ENCODE measurements around the gene MCF2L. TPM values are rescaled to one million over a fixed set of nuclear protein-coding genes. Genes with fewer than 3 reads are reported as not detected.

Gene MCF2L
- polyA plus RNA-seq, 1 donor from 2014 or later, result 88.0 TPM

DNA sequence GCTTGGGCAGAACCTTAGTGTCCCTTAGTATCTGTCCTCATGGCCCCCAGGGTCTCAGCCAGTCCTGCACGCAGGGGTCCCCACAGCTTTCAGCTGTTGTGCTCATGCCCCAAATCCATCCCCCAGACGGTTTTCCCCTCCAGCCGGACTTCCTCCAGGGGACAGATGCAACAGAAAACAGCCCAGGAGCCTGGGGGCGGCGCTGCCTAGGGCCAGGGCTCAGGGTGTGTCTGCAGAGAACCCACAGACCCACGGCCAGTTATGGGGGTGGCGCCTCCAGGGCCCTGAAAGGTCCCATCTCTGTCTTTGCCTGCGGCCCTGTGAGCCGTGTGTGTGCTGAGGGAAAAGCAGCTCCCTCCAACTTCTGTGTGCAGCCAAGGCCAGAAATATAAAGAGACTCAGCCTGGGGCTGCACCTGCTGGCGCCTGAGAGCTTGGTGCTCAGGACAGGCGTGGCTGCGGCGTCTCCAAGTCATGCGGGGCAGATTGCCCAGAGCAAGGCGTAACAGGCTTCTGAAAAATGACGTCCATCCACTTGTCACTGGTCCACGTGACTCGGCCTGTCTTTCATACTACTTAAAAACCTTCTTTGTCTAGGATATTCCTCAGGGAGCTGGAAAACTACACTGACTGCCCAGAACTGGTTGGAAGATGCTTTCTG lies 114.5 kb downstream of the MCF2L start:
- Histone ChIP-seq H2AFZ (ENCODE audit: low read depth, low read length) (no peak overlapping the region), H3K4me3 (ENCODE audit: low read length) (no peak overlapping the region), H3K9ac (ENCODE audit: low read length) (no peak overlapping the region), H4K20me1 (ENCODE audit: insufficient read depth) (no peaks in the 10 kb centered on the region), H3K9me3 (ENCODE audit: low read length) (no peaks in the 10 kb centered on the region), H3K4me2 (ENCODE audit: low read length) (no peak overlapping the region), H3F3A (ENCODE audit: insufficient read depth, low read length, poor library complexity, severe bottlenecking) (no peaks in the 10 kb centered on the region), H3K9me2 (ENCODE audit: insufficient read depth, low read length) (no peaks in the 10 kb centered on the region), H3K27ac (ENCODE audit: low read length) (no peak overlapping the region), H3K79me2 (replicated peaks; ENCODE audit: insufficient read depth, low read length) (no peaks in the 10 kb centered on the region), H3K27me3 (ENCODE audit: insufficient read depth, low read depth, low read length) (no peaks in the 10 kb centered on the region), H3K36me3 (ENCODE audit: insufficient read depth, low read length) (no peaks in the 10 kb centered on the region)
- TF ChIP-seq EZH2 (IDR thresholded peaks at IDR 0.05; ENCODE audit: borderline replicate concordance, insufficient read depth, low read length, poor library complexity, severe bottlenecking), result no peak
- TF ChIP-seq, protein P1, sequence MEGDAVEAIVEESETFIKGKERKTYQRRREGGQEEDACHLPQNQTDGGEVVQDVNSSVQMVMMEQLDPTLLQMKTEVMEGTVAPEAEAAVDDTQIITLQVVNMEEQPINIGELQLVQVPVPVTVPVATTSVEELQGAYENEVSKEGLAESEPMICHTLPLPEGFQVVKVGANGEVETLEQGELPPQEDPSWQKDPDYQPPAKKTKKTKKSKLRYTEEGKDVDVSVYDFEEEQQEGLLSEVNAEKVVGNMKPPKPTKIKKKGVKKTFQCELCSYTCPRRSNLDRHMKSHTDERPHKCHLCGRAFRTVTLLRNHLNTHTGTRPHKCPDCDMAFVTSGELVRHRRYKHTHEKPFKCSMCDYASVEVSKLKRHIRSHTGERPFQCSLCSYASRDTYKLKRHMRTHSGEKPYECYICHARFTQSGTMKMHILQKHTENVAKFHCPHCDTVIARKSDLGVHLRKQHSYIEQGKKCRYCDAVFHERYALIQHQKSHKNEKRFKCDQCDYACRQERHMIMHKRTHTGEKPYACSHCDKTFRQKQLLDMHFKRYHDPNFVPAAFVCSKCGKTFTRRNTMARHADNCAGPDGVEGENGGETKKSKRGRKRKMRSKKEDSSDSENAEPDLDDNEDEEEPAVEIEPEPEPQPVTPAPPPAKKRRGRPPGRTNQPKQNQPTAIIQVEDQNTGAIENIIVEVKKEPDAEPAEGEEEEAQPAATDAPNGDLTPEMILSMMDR (IDR thresholded peaks at IDR 0.05; ENCODE audit: poor library complexity, severe bottlenecking), result no peak

DNA sequence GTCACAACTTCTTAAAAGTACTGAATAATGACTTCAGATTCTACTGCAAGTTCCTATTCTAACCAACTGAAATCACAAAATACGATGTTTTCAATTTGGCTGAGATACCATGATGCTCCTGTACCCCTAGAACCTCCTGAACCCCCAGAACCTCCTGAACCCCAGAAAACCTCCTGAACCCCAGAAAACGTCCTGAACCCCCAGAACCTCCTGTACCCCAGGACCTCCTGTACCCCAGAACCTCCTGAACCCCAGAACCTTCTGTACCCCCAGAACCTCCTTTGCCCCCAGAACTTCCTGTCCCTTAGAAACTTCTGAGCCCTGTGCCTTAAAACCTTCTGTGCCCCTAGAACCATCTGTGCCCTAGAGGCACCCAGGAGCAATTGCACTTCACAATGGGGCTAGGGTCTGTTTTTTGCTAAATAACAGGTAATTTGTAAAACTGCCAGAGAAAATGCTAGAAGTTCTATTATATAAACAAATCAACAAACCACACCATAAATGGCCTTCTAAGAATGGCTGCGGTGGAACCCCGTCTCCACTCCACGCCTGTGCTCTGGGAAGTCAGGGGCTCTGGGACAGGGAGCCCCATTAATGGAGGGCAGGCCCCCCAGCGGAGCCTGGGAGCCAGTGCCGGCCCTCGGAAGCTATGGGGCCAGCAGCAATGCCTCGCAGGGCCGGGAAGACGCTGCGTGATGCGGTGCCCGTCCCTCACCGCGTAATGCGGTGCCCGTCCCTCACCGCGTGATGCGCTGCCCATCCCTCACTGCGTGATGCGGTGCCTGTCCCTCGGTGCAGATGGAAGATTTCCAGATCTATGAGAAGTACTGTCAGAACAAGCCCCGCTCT lies 115.3 kb downstream of the MCF2L start:
- Histone ChIP-seq H3K27ac (ENCODE audit: low read length) (no peak overlapping the region), H4K20me1 (ENCODE audit: insufficient read depth) (no peaks in the 10 kb centered on the region), H3K27me3 (ENCODE audit: insufficient read depth, low read depth, low read length) (no peaks in the 10 kb centered on the region), H3K9me3 (ENCODE audit: low read length) (no peaks in the 10 kb centered on the region), H3K9me2 (ENCODE audit: insufficient read depth, low read length) (no peaks in the 10 kb centered on the region), H3F3A (ENCODE audit: insufficient read depth, low read length, poor library complexity, severe bottlenecking) (no peaks in the 10 kb centered on the region), H3K9ac (ENCODE audit: low read length) (no peak overlapping the region), H3K4me2 (ENCODE audit: low read length) (no peak overlapping the region), H3K4me3 (ENCODE audit: low read length) (no peak overlapping the region), H3K36me3 (ENCODE audit: insufficient read depth, low read length) (no peaks in the 10 kb centered on the region), H3K79me2 (replicated peaks; ENCODE audit: insufficient read depth, low read length) (no peaks in the 10 kb centered on the region), H2AFZ (ENCODE audit: low read depth, low read length) (no peak overlapping the region)
- TF ChIP-seq EP300 (conservative IDR thresholded peaks at IDR 0.05; ENCODE audit: poor library complexity, severe bottlenecking) (no peak), EZH2 (IDR thresholded peaks at IDR 0.05; ENCODE audit: borderline replicate concordance, insufficient read depth, low read length, poor library complexity, severe bottlenecking) (no peak), TAF1 (IDR thresholded peaks at IDR 0.05; ENCODE audit: low read depth) (no peak), POLR2AphosphoS5 (IDR thresholded peaks at IDR 0.05) (no peak), SMC3 (conservative IDR thresholded peaks at IDR 0.05; ENCODE audit: poor library complexity) (no peak), RAD21 (conservative IDR thresholded peaks at IDR 0.05) (no peak), MXI1 (conservative IDR thresholded peaks at IDR 0.05; ENCODE audit: poor library complexity, severe bottlenecking) (no peak)
- TF ChIP-seq, protein P2, sequence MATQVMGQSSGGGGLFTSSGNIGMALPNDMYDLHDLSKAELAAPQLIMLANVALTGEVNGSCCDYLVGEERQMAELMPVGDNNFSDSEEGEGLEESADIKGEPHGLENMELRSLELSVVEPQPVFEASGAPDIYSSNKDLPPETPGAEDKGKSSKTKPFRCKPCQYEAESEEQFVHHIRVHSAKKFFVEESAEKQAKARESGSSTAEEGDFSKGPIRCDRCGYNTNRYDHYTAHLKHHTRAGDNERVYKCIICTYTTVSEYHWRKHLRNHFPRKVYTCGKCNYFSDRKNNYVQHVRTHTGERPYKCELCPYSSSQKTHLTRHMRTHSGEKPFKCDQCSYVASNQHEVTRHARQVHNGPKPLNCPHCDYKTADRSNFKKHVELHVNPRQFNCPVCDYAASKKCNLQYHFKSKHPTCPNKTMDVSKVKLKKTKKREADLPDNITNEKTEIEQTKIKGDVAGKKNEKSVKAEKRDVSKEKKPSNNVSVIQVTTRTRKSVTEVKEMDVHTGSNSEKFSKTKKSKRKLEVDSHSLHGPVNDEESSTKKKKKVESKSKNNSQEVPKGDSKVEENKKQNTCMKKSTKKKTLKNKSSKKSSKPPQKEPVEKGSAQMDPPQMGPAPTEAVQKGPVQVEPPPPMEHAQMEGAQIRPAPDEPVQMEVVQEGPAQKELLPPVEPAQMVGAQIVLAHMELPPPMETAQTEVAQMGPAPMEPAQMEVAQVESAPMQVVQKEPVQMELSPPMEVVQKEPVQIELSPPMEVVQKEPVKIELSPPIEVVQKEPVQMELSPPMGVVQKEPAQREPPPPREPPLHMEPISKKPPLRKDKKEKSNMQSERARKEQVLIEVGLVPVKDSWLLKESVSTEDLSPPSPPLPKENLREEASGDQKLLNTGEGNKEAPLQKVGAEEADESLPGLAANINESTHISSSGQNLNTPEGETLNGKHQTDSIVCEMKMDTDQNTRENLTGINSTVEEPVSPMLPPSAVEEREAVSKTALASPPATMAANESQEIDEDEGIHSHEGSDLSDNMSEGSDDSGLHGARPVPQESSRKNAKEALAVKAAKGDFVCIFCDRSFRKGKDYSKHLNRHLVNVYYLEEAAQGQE (IDR thresholded peaks at IDR 0.05; ENCODE audit: borderline replicate concordance), result no peak
- TF ChIP-seq, protein P1 (IDR thresholded peaks at IDR 0.05; ENCODE audit: poor library complexity, severe bottlenecking), result no peak

Data from neural cell (in vitro differentiated cells).